ENCODE results near the gene IZUMO2. TPM values are rescaled to one million over a fixed set of nuclear protein-coding genes. Genes with fewer than 3 reads are reported as not detected.

The IZUMO2 gene
- total and polyA plus RNA-seq, 10 of the 15 experiments (the other 5 are each of a cell fraction or from before 2014, with no cell fraction given): not detected

DNA sequence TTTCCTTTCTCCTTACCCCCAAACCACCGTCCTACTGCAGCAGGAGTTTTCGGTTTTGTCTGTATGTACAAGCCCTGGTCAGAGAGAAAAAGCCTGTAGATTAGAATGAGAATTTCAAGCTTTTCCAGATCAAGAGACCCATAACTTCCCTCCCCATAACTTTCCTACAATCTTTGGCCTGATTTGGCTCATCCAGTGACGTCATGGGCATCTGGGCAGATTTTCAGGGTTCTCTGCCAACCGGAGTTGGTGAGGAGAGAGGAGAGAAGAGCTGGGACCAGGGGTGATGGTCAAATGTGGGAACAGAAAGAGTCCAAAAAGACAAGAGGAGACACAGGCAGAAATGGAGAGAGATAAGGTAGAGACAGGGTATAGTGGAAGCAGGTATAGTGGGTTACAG lies 10.5 kb downstream of the IZUMO2 start:
- ChIA-PET RAD21 (ENCODE audit: unreplicated experiment) (no interaction called here), POLR2A (no interaction called here), CTCF (interaction anchor here (0.8 kb wide), 1 partner anchor 621 kb away, joined by 3 read pairs; no protein-coding TSS in a partner anchor), SMC1A (ENCODE audit: uncharacterized antibody, unreplicated experiment) (no interaction called here)
- H3K4me3 ChIP-seq: no peak overlapping the region
- H2AFZ ChIP-seq (ENCODE audit: control insufficient read depth, low read depth, low read length): no peak overlapping the region
- intact Hi-C loops (cut with micrococcal nuclease; ENCODE audit: unreplicated experiment): no loop called here
- H4K20me1 ChIP-seq (ENCODE audit: control insufficient read depth, insufficient read depth): no peaks in the 10 kb centered on the region
- no peaks in the 10 kb centered on the region for H3K79me2 ChIP-seq (ENCODE audit: control insufficient read depth, insufficient read depth, low read length)
- no peak overlapping the region for H3K27ac ChIP-seq (ENCODE audit: control insufficient read depth, insufficient read depth)
- no peaks in the 10 kb centered on the region for H3K4me1 ChIP-seq (ENCODE audit: control insufficient read depth, insufficient read depth, low read length)
- TF ChIP-seq POLR2AphosphoS2 (IDR thresholded peaks at IDR 0.05; ENCODE audit: low read depth, low read length): no peak
- FAIRE-seq (no peak), ATAC-seq (no peak), DNase-seq (ENCODE audit: low read depth, low spot score) (no peak)
- H3K4me2 ChIP-seq (ENCODE audit: control insufficient read depth, insufficient read depth): no peak overlapping the region
- 13% methylated on average over 4 of the region's 4 CpGs for WGBS (ENCODE audit: insufficient coverage, insufficient replicate concordance, low lambda C conversion rate, missing lambda C conversion rate)
- in situ Hi-C loops (cut with MboI): no loop called here
- H3K9me3 ChIP-seq (replicated peaks; ENCODE audit: control insufficient read depth, insufficient read depth, low read length): peaks cover 4% of the 10 kb centered on the region; the same call in 2 of the 3 replicates
- H3K36me3 ChIP-seq (ENCODE audit: control insufficient read depth in 2 of 2, insufficient read depth in 2 of 2, low read length in 1 of 2): no peaks in the 10 kb centered on the region
- no peak overlapping the region for H3K9ac ChIP-seq (ENCODE audit: control insufficient read depth, insufficient read depth, low read length)
- BruUV-seq (replicated peaks): no TSS peak
- no peaks in the 10 kb centered on the region for H3K27me3 ChIP-seq (replicated peaks in 1 of 2; ENCODE audit: control insufficient read depth in 2 of 2, insufficient read depth in 2 of 2, low read length in 1 of 2)

DNA sequence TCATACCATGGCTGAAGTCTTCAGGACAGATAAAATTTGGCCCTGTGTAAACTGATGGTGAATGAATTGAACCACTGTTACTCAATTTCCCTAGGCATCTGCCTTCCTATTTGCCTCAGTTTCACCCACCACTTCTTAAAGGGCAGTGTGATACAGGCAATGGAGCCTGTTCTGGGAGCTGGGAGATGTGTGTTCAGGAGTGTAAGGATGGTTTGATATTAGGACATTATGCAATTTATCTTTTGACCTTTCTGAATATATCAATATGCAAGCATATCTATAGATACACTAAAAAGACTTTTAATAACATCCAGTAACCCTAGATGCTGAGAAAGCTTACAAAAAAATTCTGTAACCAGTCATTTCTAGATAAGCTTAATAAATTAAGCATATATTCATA lies 14.6 kb downstream of the IZUMO2 start:
- Histone ChIP-seq H3K4me2 (ENCODE audit: control insufficient read depth, insufficient read depth) (no peak overlapping the region), H3K79me2 (ENCODE audit: control insufficient read depth, insufficient read depth, low read length) (no peaks in the 10 kb centered on the region), H3K9me3 (replicated peaks; ENCODE audit: control insufficient read depth, insufficient read depth, low read length) (peaks cover 4% of the 10 kb centered on the region; the same call in 2 of the 3 replicates), H3K27me3 (replicated peaks in 1 of 2; ENCODE audit: control insufficient read depth in 2 of 2, insufficient read depth in 2 of 2, low read length in 1 of 2) (no peaks in the 10 kb centered on the region), H4K20me1 (ENCODE audit: control insufficient read depth, insufficient read depth) (no peaks in the 10 kb centered on the region), H3K4me3 (no peak overlapping the region), H3K9ac (ENCODE audit: control insufficient read depth, insufficient read depth, low read length) (no peak overlapping the region), H3K4me1 (ENCODE audit: control insufficient read depth, insufficient read depth, low read length) (no peaks in the 10 kb centered on the region), H3K36me3 (ENCODE audit: control insufficient read depth in 2 of 2, insufficient read depth in 2 of 2, low read length in 1 of 2) (no peaks in the 10 kb centered on the region), H2AFZ (ENCODE audit: control insufficient read depth, low read depth, low read length) (no peak overlapping the region), H3K27ac (ENCODE audit: control insufficient read depth, insufficient read depth) (no peak overlapping the region)
- in situ Hi-C loops (cut with MboI) (no loop called here), intact Hi-C loops (cut with micrococcal nuclease; ENCODE audit: unreplicated experiment) (no loop called here)
- CTCF ChIA-PET: interaction anchor here (0.6 to 2.6 kb wide), 9 partner anchors 13 to 1390 kb away, joined by 3 to 17 read pairs (median 4); partner anchors contain the start of gene KCNC3
- SMC1A ChIA-PET (ENCODE audit: uncharacterized antibody, unreplicated experiment): interaction anchor here (1.7 kb wide), 1 partner anchor 13 kb away, joined by 5 read pairs; no protein-coding TSS in a partner anchor
- no TSS peak for BruUV-seq (replicated peaks)
- FAIRE-seq (no peak), DNase-seq (ENCODE audit: low read depth, low spot score) (no peak), ATAC-seq (no peak)
- RAD21 ChIA-PET (ENCODE audit: unreplicated experiment): interaction anchor here (1.0 to 1.2 kb wide), 2 partner anchors 110 to 180 kb away, joined by 5 read pairs; no protein-coding TSS in a partner anchor
- POLR2A ChIA-PET: interaction anchor here (0.5 kb wide), 1 partner anchor 1858 kb away, joined by 3 read pairs; no protein-coding TSS in a partner anchor
- TF ChIP-seq ASH2L (IDR thresholded peaks at IDR 0.05; ENCODE audit: borderline replicate concordance, low read depth) (no peak), SIX5 (IDR thresholded peaks at IDR 0.05; ENCODE audit: low read depth, low read length, severe bottlenecking) (no peak), BACH1 (IDR thresholded peaks at IDR 0.05; ENCODE audit: borderline replicate concordance) (no peak), IKZF1 (conservative IDR thresholded peaks at IDR 0.05) (no peak), NFYB (IDR thresholded peaks at IDR 0.05; ENCODE audit: insufficient read depth, low read depth, low read length) (no peak), BHLHE40 (IDR thresholded peaks at IDR 0.05; ENCODE audit: borderline replicate concordance in 1 of 2, low read depth in 2 of 2, low read length in 1 of 2) (no peak), POLR2AphosphoS2 (IDR thresholded peaks at IDR 0.05; ENCODE audit: low read depth, low read length) (no peak)
- TF ChIP-seq, protein P1, sequence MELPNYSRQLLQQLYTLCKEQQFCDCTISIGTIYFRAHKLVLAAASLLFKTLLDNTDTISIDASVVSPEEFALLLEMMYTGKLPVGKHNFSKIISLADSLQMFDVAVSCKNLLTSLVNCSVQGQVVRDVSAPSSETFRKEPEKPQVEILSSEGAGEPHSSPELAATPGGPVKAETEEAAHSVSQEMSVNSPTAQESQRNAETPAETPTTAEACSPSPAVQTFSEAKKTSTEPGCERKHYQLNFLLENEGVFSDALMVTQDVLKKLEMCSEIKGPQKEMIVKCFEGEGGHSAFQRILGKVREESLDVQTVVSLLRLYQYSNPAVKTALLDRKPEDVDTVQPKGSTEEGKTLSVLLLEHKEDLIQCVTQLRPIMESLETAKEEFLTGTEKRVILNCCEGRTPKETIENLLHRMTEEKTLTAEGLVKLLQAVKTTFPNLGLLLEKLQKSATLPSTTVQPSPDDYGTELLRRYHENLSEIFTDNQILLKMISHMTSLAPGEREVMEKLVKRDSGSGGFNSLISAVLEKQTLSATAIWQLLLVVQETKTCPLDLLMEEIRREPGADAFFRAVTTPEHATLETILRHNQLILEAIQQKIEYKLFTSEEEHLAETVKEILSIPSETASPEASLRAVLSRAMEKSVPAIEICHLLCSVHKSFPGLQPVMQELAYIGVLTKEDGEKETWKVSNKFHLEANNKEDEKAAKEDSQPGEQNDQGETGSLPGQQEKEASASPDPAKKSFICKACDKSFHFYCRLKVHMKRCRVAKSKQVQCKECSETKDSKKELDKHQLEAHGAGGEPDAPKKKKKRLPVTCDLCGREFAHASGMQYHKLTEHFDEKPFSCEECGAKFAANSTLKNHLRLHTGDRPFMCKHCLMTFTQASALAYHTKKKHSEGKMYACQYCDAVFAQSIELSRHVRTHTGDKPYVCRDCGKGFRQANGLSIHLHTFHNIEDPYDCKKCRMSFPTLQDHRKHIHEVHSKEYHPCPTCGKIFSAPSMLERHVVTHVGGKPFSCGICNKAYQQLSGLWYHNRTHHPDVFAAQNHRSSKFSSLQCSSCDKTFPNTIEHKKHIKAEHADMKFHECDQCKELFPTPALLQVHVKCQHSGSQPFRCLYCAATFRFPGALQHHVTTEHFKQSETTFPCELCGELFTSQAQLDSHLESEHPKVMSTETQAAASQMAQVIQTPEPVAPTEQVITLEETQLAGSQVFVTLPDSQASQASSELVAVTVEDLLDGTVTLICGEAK (IDR thresholded peaks at IDR 0.05; ENCODE audit: borderline replicate concordance): no peak
- TF ChIP-seq, protein P2, sequence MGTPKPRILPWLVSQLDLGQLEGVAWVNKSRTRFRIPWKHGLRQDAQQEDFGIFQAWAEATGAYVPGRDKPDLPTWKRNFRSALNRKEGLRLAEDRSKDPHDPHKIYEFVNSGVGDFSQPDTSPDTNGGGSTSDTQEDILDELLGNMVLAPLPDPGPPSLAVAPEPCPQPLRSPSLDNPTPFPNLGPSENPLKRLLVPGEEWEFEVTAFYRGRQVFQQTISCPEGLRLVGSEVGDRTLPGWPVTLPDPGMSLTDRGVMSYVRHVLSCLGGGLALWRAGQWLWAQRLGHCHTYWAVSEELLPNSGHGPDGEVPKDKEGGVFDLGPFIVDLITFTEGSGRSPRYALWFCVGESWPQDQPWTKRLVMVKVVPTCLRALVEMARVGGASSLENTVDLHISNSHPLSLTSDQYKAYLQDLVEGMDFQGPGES (IDR thresholded peaks at IDR 0.05): no peak
- TF ChIP-seq, protein P3, sequence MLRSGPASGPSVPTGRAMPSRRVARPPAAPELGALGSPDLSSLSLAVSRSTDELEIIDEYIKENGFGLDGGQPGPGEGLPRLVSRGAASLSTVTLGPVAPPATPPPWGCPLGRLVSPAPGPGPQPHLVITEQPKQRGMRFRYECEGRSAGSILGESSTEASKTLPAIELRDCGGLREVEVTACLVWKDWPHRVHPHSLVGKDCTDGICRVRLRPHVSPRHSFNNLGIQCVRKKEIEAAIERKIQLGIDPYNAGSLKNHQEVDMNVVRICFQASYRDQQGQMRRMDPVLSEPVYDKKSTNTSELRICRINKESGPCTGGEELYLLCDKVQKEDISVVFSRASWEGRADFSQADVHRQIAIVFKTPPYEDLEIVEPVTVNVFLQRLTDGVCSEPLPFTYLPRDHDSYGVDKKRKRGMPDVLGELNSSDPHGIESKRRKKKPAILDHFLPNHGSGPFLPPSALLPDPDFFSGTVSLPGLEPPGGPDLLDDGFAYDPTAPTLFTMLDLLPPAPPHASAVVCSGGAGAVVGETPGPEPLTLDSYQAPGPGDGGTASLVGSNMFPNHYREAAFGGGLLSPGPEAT (IDR thresholded peaks at IDR 0.05; ENCODE audit: low read depth): no peak

All from GM12878 (cell line).